IMR-90 (cell line): Measurements from ENCODE around the gene CCDC177. TPM values are rescaled to one million over a fixed set of nuclear protein-coding genes. Genes with fewer than 3 reads are reported as not detected.

Experiments used
- ATAC-seq: fragments of 200-7000 bp; cut with Tn5 transposase; 2 replicates; pipeline ENCODE4 v1.9.1; 2020; ENCODE audit warnings: low read depth, mild to moderate bottlenecking, moderate library complexity
- BruUV-seq: library from RNA; stranded (reverse); fragments of 400-500 nt; replicated peaks from 2 replicates; lab custom pipeline; 2021; lab: Mats Ljungman, UMichigan
- CTCF ChIA-PET: fragments of 300-600 bp; formaldehyde crosslinking; extraction: SDS; loops from one replicate; lab custom pipeline; 2021; ENCODE audit warnings: antibody characterized with exemption; lab: Yijun Ruan, JAX
- POLR2A ChIA-PET: fragments of 300-600 bp; sonication (Branson Sonifier 250); formaldehyde crosslinking; loops from one replicate; lab custom pipeline; 2022; ENCODE audit warnings: antibody characterized with exemption; ENCODE audit not compliant: unreplicated experiment; lab: Charles Lee
- DNase-seq: peaks from one replicate; pipeline ENCODE4 v3.0.0; 2013
- H2AFZ ChIP-seq: replicated peaks from 2 replicates; pipeline ENCODE3; 2013; ENCODE audit warnings: low read length, mild to moderate bottlenecking; ENCODE audit not compliant: poor library complexity
- H2AK5ac ChIP-seq: 2 replicates; pipeline ENCODE4 v1.6.1; 2013; ENCODE audit warnings: low read depth, low read length, inconsistent platforms
- H2AK9ac ChIP-seq: replicated peaks from 2 replicates; pipeline ENCODE3; 2013; ENCODE audit warnings: mild to moderate bottlenecking, low read depth, low read length, moderate library complexity; ENCODE audit not compliant: poor library complexity
- H2BK120ac ChIP-seq: 2 replicates; pipeline ENCODE4 v1.6.1; 2013; ENCODE audit warnings: low read depth, low read length, inconsistent platforms
- H2BK15ac ChIP-seq: 3 replicates; pipeline ENCODE4 v1.6.1; 2013; ENCODE audit warnings: low read depth, low read length, inconsistent platforms
- H2BK20ac ChIP-seq: 2 replicates; pipeline ENCODE4 v1.6.1; 2013; ENCODE audit warnings: low read depth, mild to moderate bottlenecking, inconsistent platforms, low read length, moderate library complexity
- H2BK5ac ChIP-seq: 2 replicates; pipeline ENCODE4 v1.6.1; 2013; ENCODE audit warnings: mild to moderate bottlenecking, low read depth, low read length, inconsistent platforms; ENCODE audit not compliant: poor library complexity, severe bottlenecking
- H3K14ac ChIP-seq: replicated peaks from 2 replicates; pipeline ENCODE4 v1.6.1; 2013; ENCODE audit warnings: low read depth, low read length, inconsistent platforms
- H3K18ac ChIP-seq: 2 replicates; pipeline ENCODE4 v1.6.1; 2013; ENCODE audit warnings: low read depth, low read length, control low read depth
- H3K23ac ChIP-seq: 2 replicates; pipeline ENCODE4 v1.6.1; 2013; ENCODE audit warnings: low read depth, low read length, inconsistent platforms
- H3K27ac ChIP-seq: 2 replicates; pipeline ENCODE4 v1.5.1; 2013; ENCODE audit warnings: mild to moderate bottlenecking, control low read depth, low read length; ENCODE audit not compliant: insufficient read depth
- H3K27me3 ChIP-seq: 2 replicates; pipeline ENCODE4 v1.6.1; 2013; ENCODE audit warnings: low read length; ENCODE audit not compliant: control insufficient read depth, insufficient read depth
- H3K36me3 ChIP-seq: 2 replicates; pipeline ENCODE4 v1.6.1; 2013; ENCODE audit warnings: low read length, mixed read lengths; ENCODE audit not compliant: control insufficient read depth, insufficient read depth
- H3K4ac ChIP-seq: 2 replicates; pipeline ENCODE4 v1.6.1; 2013; ENCODE audit warnings: low read depth, low read length, inconsistent platforms
- H3K4me1 ChIP-seq: 2 replicates; pipeline ENCODE4 v1.6.1; 2013; ENCODE audit warnings: low read length, mixed read lengths; ENCODE audit not compliant: control insufficient read depth, insufficient read depth
- H3K4me2 ChIP-seq: 2 replicates; pipeline ENCODE4 v1.6.1; 2013; ENCODE audit warnings: low read depth, mild to moderate bottlenecking, control low read depth, low read length, moderate library complexity
- H3K4me3 ChIP-seq: 2 replicates; pipeline ENCODE4 v1.5.1; 2013; ENCODE audit warnings: low read depth, mild to moderate bottlenecking, control low read depth, low read length, moderate library complexity; ENCODE audit not compliant: insufficient read depth
- H3K56ac ChIP-seq: 2 replicates; pipeline ENCODE4 v1.6.1; 2013; ENCODE audit warnings: low read length, inconsistent platforms; ENCODE audit not compliant: insufficient read depth; ENCODE audit errors: extremely low read depth
- H3K79me1 ChIP-seq, 2 experiments: 2 replicates each; pipeline ENCODE4 v1.6.1; 2013; ENCODE audit warnings: low read length in 2 of 2, inconsistent platforms in 1 of 2, low read depth in 1 of 2
- H3K9ac ChIP-seq: 2 replicates; pipeline ENCODE4 v1.6.1; 2013; ENCODE audit warnings: low read depth, low read length, control low read depth
- H3K9me1 ChIP-seq: 2 replicates; pipeline ENCODE4 v1.6.1; 2013; ENCODE audit warnings: low read length, inconsistent platforms; ENCODE audit not compliant: insufficient read depth
- H3K9me3 ChIP-seq: 2 replicates; pipeline ENCODE4 v1.6.1; 2013; ENCODE audit warnings: low read length; ENCODE audit not compliant: control insufficient read depth, insufficient read depth
- H4K20me1 ChIP-seq: 2 replicates; pipeline ENCODE4 v1.6.1; 2013; ENCODE audit warnings: low read length, inconsistent platforms; ENCODE audit not compliant: insufficient read depth
- H4K5ac ChIP-seq: 2 replicates; pipeline ENCODE4 v1.6.1; 2013; ENCODE audit warnings: mild to moderate bottlenecking, low read depth, low read length, control low read depth
- H4K8ac ChIP-seq, 2 experiments: 2 replicates each; pipeline ENCODE4 v1.6.1; 2013; ENCODE audit warnings: low read depth in 2 of 2, low read length in 2 of 2, control low read depth in 1 of 2, inconsistent platforms in 1 of 2
- H4K91ac ChIP-seq: 2 replicates; pipeline ENCODE4 v1.6.1; 2013; ENCODE audit warnings: low read depth, low read length, inconsistent platforms; ENCODE audit not compliant: insufficient read depth
- BHLHE40 ChIP-seq: fragments of 150-350 bp; IDR thresholded peaks from 2 replicates; pipeline ENCODE4 v1.6.1; 2016; ENCODE audit warnings: mild to moderate bottlenecking, low read depth, low read length
- CEBPB ChIP-seq: IDR thresholded peaks from 2 replicates; pipeline ENCODE4 v1.6.1; 2012; ENCODE audit warnings: low read depth, low read length, improper control_type of control experiment
- CHD1 ChIP-seq: IDR thresholded peaks from 2 replicates; pipeline ENCODE4 v1.6.1; 2012; ENCODE audit warnings: low read depth, low read length, improper control_type of control experiment
- CTCF ChIP-seq: conservative IDR thresholded peaks from 2 replicates; pipeline ENCODE4 v1.5.1; 2012; ENCODE audit warnings: mild to moderate bottlenecking, low read depth, low read length, improper control_type of control experiment
- FOS ChIP-seq: fragments of 150-350 bp; IDR thresholded peaks from 2 replicates; pipeline ENCODE4 v1.6.1; 2016; ENCODE audit warnings: low read depth, low read length
- MAFK ChIP-seq: IDR thresholded peaks from 2 replicates; pipeline ENCODE4 v1.6.1; 2012; ENCODE audit warnings: low read depth, low read length, improper control_type of control experiment
- MAZ ChIP-seq: IDR thresholded peaks from 2 replicates; pipeline ENCODE4 v1.6.1; 2012; ENCODE audit warnings: low read depth, mild to moderate bottlenecking, low read length, improper control_type of control experiment, moderate library complexity, borderline replicate concordance
- MXI1 ChIP-seq: IDR thresholded peaks from 2 replicates; pipeline ENCODE4 v1.6.1; 2012; ENCODE audit warnings: low read depth, mild to moderate bottlenecking, low read length, moderate library complexity, borderline replicate concordance
- NFE2L2 ChIP-seq: fragments of 150-350 bp; IDR thresholded peaks from 2 replicates; pipeline ENCODE4 v1.6.1; 2016; ENCODE audit warnings: low read depth, mild to moderate bottlenecking, low read length
- POLR2A ChIP-seq: IDR thresholded peaks from 2 replicates; pipeline ENCODE4 v1.6.1; 2012; ENCODE audit warnings: mild to moderate bottlenecking, low read depth, low read length
- RAD21 ChIP-seq: IDR thresholded peaks from 2 replicates; pipeline ENCODE4 v1.6.1; 2012; ENCODE audit warnings: low read length, improper control_type of control experiment
- RCOR1 ChIP-seq: IDR thresholded peaks from 2 replicates; pipeline ENCODE4 v1.6.1; 2012; ENCODE audit warnings: mild to moderate bottlenecking, low read length, improper control_type of control experiment; ENCODE audit not compliant: insufficient replicate concordance
- SMC3 ChIP-seq: fragments of 150-350 bp; IDR thresholded peaks from 2 replicates; pipeline ENCODE4 v1.6.1; 2016; ENCODE audit warnings: low read depth, mild to moderate bottlenecking, antibody characterized with exemption, low read length, moderate library complexity
- WGBS, 2 experiments: methylation state at CpG; one replicate each; pipeline versions ENCODE4 v1.1.5 to v1.1.7; 2013; ENCODE audit warnings: missing lambda C conversion rate in 2 of 2; ENCODE audit not compliant: insufficient read length in 1 of 2; ENCODE audit errors: extremely low coverage in 2 of 2; 5-methylcytosine and 5-hydroxymethylcytosine counted together
- dilution Hi-C: fragments of 300-500 bp; cut with HindIII; formaldehyde crosslinking; loops from one replicate; pipeline ENCODE4 v1.14.3; 2018; ENCODE audit warnings: low sequenced_read_pairs; ENCODE audit not compliant: unreplicated experiment
- in situ Hi-C: fragments of 300-500 bp; cut with MboI; formaldehyde crosslinking; loops from 3 replicates; pipeline ENCODE4 v1.14.3; 2019; ENCODE audit warnings: low sequenced_read_pairs, inconsistent platforms, mixed read lengths
- intact Hi-C: fragments of 100-400 bp; cut with micrococcal nuclease; formaldehyde crosslinking; loops from 2 replicates; pipeline ENCODE4 v1.10.0; 2022
- polyA plus RNA-seq, 3 experiments: library from polyadenylated mRNA; depleted of rRNA; stranded (reverse); fragments of >200 nt; gene quantifications; 2 replicates each; pipeline ENCODE4 v1.2.3, GENCODE V29; 2012; ENCODE audit warnings: low replicate concordance in 1 of 3
- total RNA-seq: library from RNA; depleted of rRNA; stranded (reverse); fragments of >200 nt; gene quantifications from 2 replicates; pipeline ENCODE4 v1.2.3, GENCODE V29; 2012
- TF ChIP-seq, protein P1 (sequence below): fragments of 150-350 bp; IDR thresholded peaks from 2 replicates; pipeline ENCODE4 v1.6.1; 2016; ENCODE audit warnings: low read depth, mild to moderate bottlenecking, low read length, moderate library complexity, borderline replicate concordance

Gene CCDC177
- total and polyA plus RNA-seq, 2 of the 4 experiments (the other 2 are of a cell fraction): not detected

DNA sequence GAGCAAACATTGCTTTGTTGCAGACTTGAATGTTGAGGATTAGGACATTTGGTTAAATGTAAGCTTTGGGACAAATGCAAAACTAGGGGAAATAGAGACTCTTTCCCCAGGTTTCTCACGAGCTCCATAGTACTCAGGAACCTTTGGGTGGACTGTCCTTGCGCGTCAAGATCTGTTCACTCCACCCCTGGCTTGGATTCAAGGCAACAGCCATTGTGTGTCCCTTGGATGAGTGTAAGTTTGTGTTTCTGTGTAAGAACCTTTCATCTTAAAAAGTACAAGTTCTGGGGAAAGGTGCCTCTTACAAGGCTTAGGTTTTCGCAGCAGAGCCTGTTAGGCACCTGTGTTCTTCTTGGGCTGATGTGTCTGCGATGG, 40.4 kb upstream of the CCDC177 start:
- Histone ChIP-seq H3K4me2 (peak overlapping the region; percentile 68), H3K4me3 (no peak overlapping the region), H2BK15ac (peak overlapping the region; percentile 84; the same call in 2 of the 3 replicates), H3K36me3 (no peaks in the 10 kb centered on the region), H4K5ac (peak overlapping the region; percentile 21), H3K27me3 (no peaks in the 10 kb centered on the region), H3K18ac (no peak overlapping the region; the same call in 1 of the 2 replicates), H4K91ac (peak overlapping the region; percentile 78), H3K9me1 (peaks cover 23% of the 10 kb centered on the region), H4K8ac (peak overlapping the region; percentile 12 to 82), H3K9me3 (no peaks in the 10 kb centered on the region), H2AK9ac (peak overlapping the region; percentile 80), H3K27ac (peak overlapping the region; percentile 66), H2BK5ac (peak overlapping the region; percentile 87), H2BK20ac (peak overlapping the region; percentile 36; the same call in 1 of the 2 replicates), H3K9ac (peak overlapping the region; percentile 45), H3K23ac (peak overlapping the region; percentile 76), H3K56ac (peak overlapping the region; percentile 8; the same call in 1 of the 2 replicates), H2AK5ac (peak overlapping the region; percentile 65), H3K14ac (peak overlapping the region; percentile 87), H3K4ac (peak overlapping the region; percentile 89), H3K79me1 (peaks cover 29 to 83% of the 10 kb centered on the region in 2 experiments), H4K20me1 (peaks cover 61% of the 10 kb centered on the region), H2AFZ (no peak overlapping the region), H3K4me1 (peaks cover 29% of the 10 kb centered on the region), H2BK120ac (peak overlapping the region; percentile 75)
- DNase-seq (no peak), ATAC-seq (no peak)
- ChIA-PET POLR2A (interaction anchor here (0.6 kb wide), 1 partner anchor 96 kb away, joined by 3 read pairs; no protein-coding TSS in a partner anchor), CTCF (no interaction called here)
- in situ Hi-C loops: no loop called here
- no TSS peak for BruUV-seq
- WGBS, 2 experiments: 100% methylated on average over 1 of the region's 5 CpGs; no CpG with 5 or more reads in 1 of the 2 experiments
- TF ChIP-seq CTCF (no peak), CEBPB (no peak), CHD1 (no peak), BHLHE40 (no peak), NFE2L2 (no peak), RCOR1 (no peak), MAFK (no peak), FOS (no peak), MAZ (no peak), MXI1 (no peak), RAD21 (no peak), POLR2A (no peak), SMC3 (no peak)
- TF ChIP-seq, protein P1, sequence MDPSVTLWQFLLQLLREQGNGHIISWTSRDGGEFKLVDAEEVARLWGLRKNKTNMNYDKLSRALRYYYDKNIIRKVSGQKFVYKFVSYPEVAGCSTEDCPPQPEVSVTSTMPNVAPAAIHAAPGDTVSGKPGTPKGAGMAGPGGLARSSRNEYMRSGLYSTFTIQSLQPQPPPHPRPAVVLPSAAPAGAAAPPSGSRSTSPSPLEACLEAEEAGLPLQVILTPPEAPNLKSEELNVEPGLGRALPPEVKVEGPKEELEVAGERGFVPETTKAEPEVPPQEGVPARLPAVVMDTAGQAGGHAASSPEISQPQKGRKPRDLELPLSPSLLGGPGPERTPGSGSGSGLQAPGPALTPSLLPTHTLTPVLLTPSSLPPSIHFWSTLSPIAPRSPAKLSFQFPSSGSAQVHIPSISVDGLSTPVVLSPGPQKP: no peak
- intact Hi-C loops: no loop called here
- dilution Hi-C loops: no loop called here
